K562 (cell line): Measurements from ENCODE around the gene STING1. TPM values are rescaled to one million over a fixed set of nuclear protein-coding genes. Genes with fewer than 3 reads are reported as not detected.

Experiments
- GTF2A2 ChIP-seq: IDR thresholded peaks from 2 replicates; pipeline ENCODE4 v1.6.1; 2016; ENCODE audit warnings: mild to moderate bottlenecking, missing genetic modification characterization, missing compliant biosample characterization
- HNRNPLL ChIP-seq: fragments of 200-400 bp; formaldehyde crosslinking; IDR thresholded peaks from 2 replicates; pipeline ENCODE4 v1.6.1; 2017; ENCODE audit warnings: low read length, low read depth, mild to moderate bottlenecking; ENCODE audit not compliant: poor library complexity, severe bottlenecking
- NR2C2 ChIP-seq, 2 experiments: fragments of 200-800 bp in 1 of 2; sonication (Bioruptor generic) in 1 of 2; sonication (generic) in 1 of 2; formaldehyde crosslinking in 1 of 2; IDR thresholded peaks; 2 replicates each; pipeline versions ENCODE4 v1.6.1 to v1.8.0; 2016 to 2022; ENCODE audit warnings: mild to moderate bottlenecking in 1 of 2, missing compliant biosample characterization in 1 of 2, missing genetic modification characterization in 1 of 2, missing genetic modification reagents in 1 of 2
- SAP30 ChIP-seq: fragments of 200-600 bp; sonication (generic); IDR thresholded peaks from 2 replicates; pipeline ENCODE4 v1.6.1; 2012; ENCODE audit warnings: borderline replicate concordance, low read depth, mild to moderate bottlenecking, moderate library complexity, low read length, control low read depth, inconsistent platforms; ENCODE audit not compliant: insufficient read depth, poor library complexity, severe bottlenecking
- SP1 ChIP-seq: sonication (generic); formaldehyde crosslinking; IDR thresholded peaks from 2 replicates; pipeline ENCODE4 v1.8.1; 2022; ENCODE audit warnings: mild to moderate bottlenecking, missing genetic modification reagents
- ZBTB17 ChIP-seq: fragments of 450-650 bp; formaldehyde crosslinking; IDR thresholded peaks from 2 replicates; pipeline ENCODE4 v1.4.0; 2020; ENCODE audit warnings: mild to moderate bottlenecking
- ZNF12 ChIP-seq: sonication (generic); formaldehyde crosslinking; IDR thresholded peaks from 2 replicates; pipeline ENCODE4 v1.4.0; 2020; ENCODE audit warnings: mild to moderate bottlenecking, missing genetic modification reagents
- ZNF23 ChIP-seq: fragments of 250-450 bp; sonication (Bioruptor Pico); IDR thresholded peaks from 2 replicates; pipeline ENCODE4 v1.4.0; 2020; ENCODE audit warnings: mild to moderate bottlenecking
- polyA plus RNA-seq, 8 experiments: library from polyadenylated mRNA; depleted of rRNA in 4 of 8; stranded (reverse) in 5 of 8; unstranded in 3 of 8; fragments of >200 nt; fragmentation: Nextera tagmentation in 2 of 8; fragmentation: Illumina TruSeq in 1 of 8; extraction: Ambion mirVana in 2 of 8; extraction: Trizol in 1 of 8; gene quantifications; 2 replicates each; pipeline versions ENCODE4 v1.2.1 to v1.2.3, GENCODE V29; 2011 to 2014; ENCODE audit warnings: inconsistent platforms in 1 of 8, missing spikeins in 1 of 8
- total RNA-seq, 7 experiments: library from RNA; depleted of rRNA in 6 of 7; stranded (reverse); fragments of >200 nt in 6 of 7; fragmentation: Illumina TruSeq in 2 of 7; extraction: Trizol in 2 of 7; gene quantifications; 2 replicates each; pipeline versions ENCODE4 v1.2.1 to v1.2.3, GENCODE V29; 2011 to 2021; ENCODE audit warnings: low replicate concordance in 1 of 7
- TF ChIP-seq, protein P1 (sequence below): fragments of 200-800 bp; sonication (Bioruptor generic); IDR thresholded peaks from 2 replicates; pipeline ENCODE4 v1.6.1; 2016; ENCODE audit warnings: missing genetic modification characterization, missing compliant biosample characterization
- TF ChIP-seq, protein P2 (sequence below): fragments of 450-650 bp; formaldehyde crosslinking; IDR thresholded peaks from 2 replicates; pipeline ENCODE4 v1.4.0; 2020; ENCODE audit warnings: mild to moderate bottlenecking, moderate library complexity
- TF ChIP-seq, protein P3 (sequence below), 2 experiments: fragments of 150-350 bp in 1 of 2; IDR thresholded peaks; 2 replicates each; pipeline ENCODE4 v1.6.1; 2012 to 2016; ENCODE audit warnings: low read depth in 2 of 2, low read length in 2 of 2, mild to moderate bottlenecking in 1 of 2, moderate library complexity in 1 of 2

The STING1 gene
- total and polyA plus RNA-seq, 9 of the 15 experiments (the other 6 are each of a cell fraction or from before 2014, with no cell fraction given) = 20.8 to 69.1 (median 44.7) TPM

DNA sequence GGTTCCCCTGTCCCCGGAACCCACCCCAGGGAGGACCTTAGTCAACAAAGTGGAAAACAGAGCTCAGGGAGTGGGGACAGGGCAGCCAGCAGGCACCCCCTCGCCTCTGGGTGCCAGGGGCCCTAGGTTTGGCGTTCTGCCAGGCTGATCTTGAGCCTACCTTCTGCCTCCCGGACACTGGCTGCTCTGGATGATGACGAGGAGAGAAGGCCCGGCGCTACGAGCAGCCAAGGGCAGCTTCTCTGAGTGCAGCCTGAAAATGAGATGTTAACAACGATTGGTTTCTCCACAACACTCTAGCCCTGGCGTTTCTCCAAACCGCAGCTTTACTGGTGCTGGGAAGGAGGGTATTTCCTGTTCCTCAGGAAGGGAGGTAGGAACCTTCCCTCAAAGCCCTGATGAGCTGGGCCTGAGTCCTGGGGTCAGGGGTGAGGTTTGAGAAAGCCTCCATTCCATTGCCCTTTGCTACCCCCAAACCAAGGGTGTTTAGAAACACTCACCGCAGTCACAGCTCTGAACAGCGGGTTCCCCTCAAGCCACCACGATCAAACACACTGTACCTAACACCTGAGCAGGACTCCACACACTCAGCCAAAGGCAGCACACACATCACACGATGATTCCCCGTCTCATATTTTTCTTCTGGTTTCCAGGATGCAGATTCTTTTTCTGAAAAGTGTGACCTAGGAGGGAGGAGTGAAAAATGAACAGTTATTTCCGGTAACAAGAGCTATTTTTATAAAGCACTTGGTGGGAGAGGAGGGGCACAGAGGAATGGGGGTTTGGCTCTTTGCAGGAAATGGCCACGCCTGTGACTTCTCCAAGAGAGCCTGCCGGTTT lies at the start of gene STING1 (continued):
- TF ChIP-seq, protein P1, sequence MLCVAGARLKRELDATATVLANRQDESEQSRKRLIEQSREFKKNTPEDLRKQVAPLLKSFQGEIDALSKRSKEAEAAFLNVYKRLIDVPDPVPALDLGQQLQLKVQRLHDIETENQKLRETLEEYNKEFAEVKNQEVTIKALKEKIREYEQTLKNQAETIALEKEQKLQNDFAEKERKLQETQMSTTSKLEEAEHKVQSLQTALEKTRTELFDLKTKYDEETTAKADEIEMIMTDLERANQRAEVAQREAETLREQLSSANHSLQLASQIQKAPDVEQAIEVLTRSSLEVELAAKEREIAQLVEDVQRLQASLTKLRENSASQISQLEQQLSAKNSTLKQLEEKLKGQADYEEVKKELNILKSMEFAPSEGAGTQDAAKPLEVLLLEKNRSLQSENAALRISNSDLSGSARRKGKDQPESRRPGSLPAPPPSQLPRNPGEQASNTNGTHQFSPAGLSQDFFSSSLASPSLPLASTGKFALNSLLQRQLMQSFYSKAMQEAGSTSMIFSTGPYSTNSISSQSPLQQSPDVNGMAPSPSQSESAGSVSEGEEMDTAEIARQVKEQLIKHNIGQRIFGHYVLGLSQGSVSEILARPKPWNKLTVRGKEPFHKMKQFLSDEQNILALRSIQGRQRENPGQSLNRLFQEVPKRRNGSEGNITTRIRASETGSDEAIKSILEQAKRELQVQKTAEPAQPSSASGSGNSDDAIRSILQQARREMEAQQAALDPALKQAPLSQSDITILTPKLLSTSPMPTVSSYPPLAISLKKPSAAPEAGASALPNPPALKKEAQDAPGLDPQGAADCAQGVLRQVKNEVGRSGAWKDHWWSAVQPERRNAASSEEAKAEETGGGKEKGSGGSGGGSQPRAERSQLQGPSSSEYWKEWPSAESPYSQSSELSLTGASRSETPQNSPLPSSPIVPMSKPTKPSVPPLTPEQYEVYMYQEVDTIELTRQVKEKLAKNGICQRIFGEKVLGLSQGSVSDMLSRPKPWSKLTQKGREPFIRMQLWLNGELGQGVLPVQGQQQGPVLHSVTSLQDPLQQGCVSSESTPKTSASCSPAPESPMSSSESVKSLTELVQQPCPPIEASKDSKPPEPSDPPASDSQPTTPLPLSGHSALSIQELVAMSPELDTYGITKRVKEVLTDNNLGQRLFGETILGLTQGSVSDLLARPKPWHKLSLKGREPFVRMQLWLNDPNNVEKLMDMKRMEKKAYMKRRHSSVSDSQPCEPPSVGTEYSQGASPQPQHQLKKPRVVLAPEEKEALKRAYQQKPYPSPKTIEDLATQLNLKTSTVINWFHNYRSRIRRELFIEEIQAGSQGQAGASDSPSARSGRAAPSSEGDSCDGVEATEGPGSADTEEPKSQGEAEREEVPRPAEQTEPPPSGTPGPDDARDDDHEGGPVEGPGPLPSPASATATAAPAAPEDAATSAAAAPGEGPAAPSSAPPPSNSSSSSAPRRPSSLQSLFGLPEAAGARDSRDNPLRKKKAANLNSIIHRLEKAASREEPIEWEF (CRISPR knock-in tag) = peak; percentile 66; the same call in 1 of the 2 replicates
- TF ChIP-seq, protein P2, sequence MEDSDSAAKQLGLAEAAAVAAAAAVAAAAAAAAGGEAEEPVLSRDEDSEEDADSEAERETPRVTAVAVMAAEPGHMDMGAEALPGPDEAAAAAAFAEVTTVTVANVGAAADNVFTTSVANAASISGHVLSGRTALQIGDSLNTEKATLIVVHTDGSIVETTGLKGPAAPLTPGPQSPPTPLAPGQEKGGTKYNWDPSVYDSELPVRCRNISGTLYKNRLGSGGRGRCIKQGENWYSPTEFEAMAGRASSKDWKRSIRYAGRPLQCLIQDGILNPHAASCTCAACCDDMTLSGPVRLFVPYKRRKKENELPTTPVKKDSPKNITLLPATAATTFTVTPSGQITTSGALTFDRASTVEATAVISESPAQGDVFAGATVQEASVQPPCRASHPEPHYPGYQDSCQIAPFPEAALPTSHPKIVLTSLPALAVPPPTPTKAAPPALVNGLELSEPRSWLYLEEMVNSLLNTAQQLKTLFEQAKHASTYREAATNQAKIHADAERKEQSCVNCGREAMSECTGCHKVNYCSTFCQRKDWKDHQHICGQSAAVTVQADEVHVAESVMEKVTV = no peak
- TF ChIP-seq SP1 (CRISPR knock-in tag) (peak; percentile 62; the same call in 1 of the 2 replicates), SAP30 (no peak), ZBTB17 (CRISPR knock-in tag) (0 out of 2 replicates have a peak, but pooled peaks have one; percentile 29), GTF2A2 (tag) (peak; percentile 43; the same call in 1 of the 2 replicates), ZNF12 (CRISPR knock-in tag) (no peak), NR2C2 (CRISPR knock-in tag; IDR thresholded peaks at IDR 0.05) (peak; percentile 53), NR2C2 (tag; IDR thresholded peaks at IDR 0.05) (peak; percentile 96), ZNF23 (CRISPR knock-in tag) (no peak), HNRNPLL (no peak)
- TF ChIP-seq, protein P3, sequence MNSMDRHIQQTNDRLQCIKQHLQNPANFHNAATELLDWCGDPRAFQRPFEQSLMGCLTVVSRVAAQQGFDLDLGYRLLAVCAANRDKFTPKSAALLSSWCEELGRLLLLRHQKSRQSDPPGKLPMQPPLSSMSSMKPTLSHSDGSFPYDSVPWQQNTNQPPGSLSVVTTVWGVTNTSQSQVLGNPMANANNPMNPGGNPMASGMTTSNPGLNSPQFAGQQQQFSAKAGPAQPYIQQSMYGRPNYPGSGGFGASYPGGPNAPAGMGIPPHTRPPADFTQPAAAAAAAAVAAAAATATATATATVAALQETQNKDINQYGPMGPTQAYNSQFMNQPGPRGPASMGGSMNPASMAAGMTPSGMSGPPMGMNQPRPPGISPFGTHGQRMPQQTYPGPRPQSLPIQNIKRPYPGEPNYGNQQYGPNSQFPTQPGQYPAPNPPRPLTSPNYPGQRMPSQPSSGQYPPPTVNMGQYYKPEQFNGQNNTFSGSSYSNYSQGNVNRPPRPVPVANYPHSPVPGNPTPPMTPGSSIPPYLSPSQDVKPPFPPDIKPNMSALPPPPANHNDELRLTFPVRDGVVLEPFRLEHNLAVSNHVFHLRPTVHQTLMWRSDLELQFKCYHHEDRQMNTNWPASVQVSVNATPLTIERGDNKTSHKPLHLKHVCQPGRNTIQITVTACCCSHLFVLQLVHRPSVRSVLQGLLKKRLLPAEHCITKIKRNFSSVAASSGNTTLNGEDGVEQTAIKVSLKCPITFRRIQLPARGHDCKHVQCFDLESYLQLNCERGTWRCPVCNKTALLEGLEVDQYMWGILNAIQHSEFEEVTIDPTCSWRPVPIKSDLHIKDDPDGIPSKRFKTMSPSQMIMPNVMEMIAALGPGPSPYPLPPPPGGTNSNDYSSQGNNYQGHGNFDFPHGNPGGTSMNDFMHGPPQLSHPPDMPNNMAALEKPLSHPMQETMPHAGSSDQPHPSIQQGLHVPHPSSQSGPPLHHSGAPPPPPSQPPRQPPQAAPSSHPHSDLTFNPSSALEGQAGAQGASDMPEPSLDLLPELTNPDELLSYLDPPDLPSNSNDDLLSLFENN (IDR thresholded peaks at IDR 0.05; ENCODE audit: low read depth in 2 of 2, low read length in 2 of 2) = no peak
